T-helper 2 cell (primary cell): ENCODE results near the gene TIAM1.

Experiments
- DNase-seq, 5 experiments: peaks; one replicate each; pipeline versions ENCODE4 v3.0.0 to v3.0.0-alpha.2; 2012 to 2022
- total RNA-seq, 2 donors: gene quantifications; one replicate each; lab custom pipeline; 2026; lab: John Stamatoyannopoulos, UW

The TIAM1 gene, protein sequence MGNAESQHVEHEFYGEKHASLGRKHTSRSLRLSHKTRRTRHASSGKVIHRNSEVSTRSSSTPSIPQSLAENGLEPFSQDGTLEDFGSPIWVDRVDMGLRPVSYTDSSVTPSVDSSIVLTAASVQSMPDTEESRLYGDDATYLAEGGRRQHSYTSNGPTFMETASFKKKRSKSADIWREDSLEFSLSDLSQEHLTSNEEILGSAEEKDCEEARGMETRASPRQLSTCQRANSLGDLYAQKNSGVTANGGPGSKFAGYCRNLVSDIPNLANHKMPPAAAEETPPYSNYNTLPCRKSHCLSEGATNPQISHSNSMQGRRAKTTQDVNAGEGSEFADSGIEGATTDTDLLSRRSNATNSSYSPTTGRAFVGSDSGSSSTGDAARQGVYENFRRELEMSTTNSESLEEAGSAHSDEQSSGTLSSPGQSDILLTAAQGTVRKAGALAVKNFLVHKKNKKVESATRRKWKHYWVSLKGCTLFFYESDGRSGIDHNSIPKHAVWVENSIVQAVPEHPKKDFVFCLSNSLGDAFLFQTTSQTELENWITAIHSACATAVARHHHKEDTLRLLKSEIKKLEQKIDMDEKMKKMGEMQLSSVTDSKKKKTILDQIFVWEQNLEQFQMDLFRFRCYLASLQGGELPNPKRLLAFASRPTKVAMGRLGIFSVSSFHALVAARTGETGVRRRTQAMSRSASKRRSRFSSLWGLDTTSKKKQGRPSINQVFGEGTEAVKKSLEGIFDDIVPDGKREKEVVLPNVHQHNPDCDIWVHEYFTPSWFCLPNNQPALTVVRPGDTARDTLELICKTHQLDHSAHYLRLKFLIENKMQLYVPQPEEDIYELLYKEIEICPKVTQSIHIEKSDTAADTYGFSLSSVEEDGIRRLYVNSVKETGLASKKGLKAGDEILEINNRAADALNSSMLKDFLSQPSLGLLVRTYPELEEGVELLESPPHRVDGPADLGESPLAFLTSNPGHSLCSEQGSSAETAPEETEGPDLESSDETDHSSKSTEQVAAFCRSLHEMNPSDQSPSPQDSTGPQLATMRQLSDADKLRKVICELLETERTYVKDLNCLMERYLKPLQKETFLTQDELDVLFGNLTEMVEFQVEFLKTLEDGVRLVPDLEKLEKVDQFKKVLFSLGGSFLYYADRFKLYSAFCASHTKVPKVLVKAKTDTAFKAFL (N-terminal part only)
- 198 to 202 reads per million in 2 donors for total RNA-seq

DNA sequence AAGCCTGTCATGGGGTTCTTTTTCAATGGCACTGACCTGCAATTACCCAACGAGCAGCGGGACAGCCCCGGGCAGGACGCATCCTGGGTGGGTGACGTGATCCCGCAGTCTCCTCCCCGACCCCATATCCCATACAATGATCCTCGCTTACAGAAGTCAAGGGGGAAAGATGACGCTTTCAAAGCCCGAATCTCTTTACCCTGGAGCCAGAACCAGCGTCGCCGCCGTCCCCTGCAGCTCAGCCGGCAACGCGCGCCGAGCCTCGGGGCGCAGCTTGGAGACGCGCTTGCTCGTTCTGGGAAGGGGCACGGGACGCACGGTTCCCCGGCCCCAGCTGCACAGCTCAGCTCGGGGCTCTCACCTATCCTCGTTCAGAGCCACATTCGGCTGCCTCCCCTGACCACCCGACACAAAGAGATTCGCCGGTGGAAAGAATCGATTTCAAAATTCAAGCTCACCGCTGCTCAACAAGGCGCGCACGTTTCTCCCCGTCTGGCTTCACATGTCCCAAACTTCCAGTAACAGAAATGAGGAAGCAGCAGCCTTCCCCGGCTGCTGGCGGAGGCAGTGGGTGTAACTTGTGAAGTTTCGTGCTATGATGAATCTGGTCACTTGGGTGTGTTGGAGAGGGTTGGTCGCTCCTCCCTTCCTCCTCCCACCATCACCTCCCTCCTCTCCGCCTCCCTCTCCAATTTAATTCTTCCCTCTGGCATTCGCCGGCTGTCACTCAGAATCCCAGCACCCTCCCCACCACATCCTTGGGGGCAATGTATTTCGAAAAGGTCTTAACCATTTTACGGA, at the start of gene TIAM1:
TSS of gene TIAM1 (minus strand) at position 582 of the 801 bp plus-strand sequence. CDS start 77,289 bp downstream, outside the sequence.
- DNase-seq: peak in 1 of 5 experiments; percentile 21

DNA sequence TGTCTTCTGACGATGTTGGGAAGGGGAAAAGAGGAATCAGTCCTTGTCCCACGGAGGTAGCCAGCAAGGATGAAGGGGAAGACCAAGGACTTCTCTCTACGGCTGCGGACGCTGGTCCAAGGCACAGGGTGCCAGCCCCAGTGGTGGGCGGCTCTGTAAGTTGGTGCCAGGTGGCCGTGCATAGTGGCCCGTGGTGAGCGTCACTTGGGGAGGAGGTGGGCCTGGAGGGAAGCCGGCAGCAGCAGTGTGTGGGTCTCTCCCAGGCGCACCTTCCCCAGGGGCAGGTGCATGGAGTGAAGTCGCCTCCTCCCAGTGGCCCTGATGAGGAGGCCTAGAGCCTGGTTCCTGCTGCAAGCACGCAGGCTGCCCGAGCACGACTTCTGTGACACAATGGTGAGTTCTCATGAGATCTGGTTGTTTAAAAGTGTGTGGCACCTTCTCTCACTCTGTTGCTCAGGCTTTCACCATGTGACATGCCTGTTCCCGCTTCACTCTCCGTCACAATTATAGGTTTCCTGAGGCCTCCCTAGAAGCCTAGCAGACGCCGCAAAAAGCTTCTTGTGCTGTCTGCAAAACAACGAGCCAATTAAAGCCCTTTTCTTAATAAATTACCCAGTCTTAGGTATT, 43.6 kb upstream of the TIAM1 start:
- no peak for DNase-seq

DNA sequence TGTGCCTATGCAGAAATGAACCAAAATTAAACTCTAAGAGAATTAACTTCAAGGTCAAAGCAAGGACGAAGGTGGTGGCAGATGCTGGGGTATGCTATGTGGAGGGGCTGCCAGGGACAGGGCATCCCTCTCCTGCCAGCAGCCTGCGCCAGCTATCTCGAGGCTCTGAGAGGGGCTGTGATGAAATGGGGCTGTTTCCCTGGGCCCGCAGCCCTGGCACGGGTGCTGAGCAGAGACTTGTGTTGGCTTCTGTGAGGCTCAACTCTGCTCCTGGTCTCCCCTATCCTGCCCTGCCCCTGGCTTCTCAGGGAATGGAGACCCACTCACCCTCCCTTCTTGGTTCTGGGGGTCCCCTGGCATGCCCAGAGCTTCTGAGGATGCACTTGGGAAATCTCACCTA, 41.9 kb upstream of the TIAM1 start:
- no peak for DNase-seq

DNA sequence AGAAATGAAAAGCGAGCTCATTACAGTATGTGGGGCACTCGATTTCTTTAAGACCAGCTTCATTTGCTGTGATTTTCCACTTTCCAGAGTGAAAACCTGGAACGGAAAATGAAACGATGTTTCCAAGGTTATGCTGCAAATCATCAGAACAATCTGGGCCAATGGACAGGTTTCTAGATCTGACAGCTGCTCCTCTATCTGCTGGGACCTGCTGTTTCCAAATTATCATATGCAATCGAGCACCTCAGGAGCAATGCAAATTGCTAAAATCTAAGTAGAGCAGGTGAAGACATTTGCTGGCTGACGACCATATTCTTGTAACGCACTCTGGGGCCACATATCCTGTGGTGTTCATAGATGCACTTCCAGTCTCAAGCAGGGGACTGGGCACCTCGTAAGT, 39.7 kb upstream of the TIAM1 start:
- DNase-seq: no peak

DNA sequence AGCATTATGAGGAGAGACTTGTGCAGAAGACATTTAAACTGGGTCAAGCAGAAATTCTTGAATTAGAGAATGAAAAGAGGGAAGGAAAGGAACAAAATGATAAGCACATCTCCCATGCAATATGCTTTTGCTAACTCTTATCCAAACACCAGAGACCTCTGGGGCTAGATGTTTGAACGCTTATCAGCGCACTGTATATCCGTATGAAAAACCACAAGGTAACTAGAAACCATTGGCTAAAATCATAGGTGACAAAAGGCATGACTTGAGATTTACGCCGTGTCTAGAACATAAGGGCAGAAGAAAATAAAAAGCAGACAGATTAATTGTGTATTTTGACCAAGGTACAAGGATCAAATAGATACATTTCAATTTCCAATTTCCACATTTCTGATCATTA, 38.0 kb upstream of the TIAM1 start:
- peak in 1 of 5 experiments; percentile 17 for DNase-seq

DNA sequence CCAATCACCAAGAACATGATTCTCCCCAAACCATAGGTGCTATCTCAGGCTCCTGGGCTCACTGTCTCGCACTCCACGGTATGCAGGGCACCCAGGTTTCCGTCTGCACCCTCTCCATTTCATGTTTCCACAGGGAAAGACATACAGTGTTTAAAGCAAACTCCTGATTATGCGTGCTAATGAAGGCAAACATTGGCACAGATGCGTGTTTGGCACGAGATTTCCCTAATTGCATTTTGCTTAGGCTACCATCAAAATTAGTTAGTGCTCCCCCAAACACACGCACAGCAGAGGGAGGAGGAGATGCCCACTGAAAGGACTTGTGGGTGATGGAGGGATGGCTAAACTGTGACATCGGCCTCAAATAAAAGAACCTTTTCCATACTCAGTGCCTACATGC, 32.2 kb upstream of the TIAM1 start:
- no peak for DNase-seq

DNA sequence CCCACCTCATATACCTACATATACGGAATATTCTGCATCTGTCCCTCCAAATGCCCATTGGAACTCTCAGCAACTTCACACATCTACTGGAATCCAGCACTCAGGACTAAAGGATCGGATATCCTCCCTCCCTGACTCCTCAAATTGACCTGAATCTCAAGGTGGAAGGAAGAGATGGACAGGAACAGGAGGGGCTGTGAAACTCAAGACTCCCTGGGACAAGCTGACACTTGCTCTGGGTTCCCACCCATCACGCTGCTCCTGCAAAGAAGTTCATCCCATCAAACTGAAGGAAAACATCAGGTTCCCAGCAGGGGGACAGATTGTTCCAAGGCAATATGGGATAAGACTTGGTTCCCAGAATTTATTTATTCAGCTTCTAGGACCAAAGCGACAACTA, 30.3 kb upstream of the TIAM1 start:
- DNase-seq: no peak

DNA sequence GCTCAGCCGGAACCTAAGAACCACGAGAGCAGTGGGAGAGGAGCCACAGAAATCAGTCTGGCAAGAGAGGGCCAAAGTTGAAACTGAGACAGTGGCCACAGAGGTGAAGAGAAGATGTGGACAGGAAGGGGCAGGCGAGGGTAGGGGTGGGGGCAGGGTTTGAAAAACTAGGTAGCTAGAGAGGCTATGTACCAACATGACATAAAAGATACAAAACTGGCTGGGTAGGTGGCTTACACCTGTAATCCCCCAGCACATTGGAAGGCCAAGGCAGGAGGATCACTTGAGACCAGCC, 28.4 kb upstream of the TIAM1 start:
- no peak for DNase-seq

DNA sequence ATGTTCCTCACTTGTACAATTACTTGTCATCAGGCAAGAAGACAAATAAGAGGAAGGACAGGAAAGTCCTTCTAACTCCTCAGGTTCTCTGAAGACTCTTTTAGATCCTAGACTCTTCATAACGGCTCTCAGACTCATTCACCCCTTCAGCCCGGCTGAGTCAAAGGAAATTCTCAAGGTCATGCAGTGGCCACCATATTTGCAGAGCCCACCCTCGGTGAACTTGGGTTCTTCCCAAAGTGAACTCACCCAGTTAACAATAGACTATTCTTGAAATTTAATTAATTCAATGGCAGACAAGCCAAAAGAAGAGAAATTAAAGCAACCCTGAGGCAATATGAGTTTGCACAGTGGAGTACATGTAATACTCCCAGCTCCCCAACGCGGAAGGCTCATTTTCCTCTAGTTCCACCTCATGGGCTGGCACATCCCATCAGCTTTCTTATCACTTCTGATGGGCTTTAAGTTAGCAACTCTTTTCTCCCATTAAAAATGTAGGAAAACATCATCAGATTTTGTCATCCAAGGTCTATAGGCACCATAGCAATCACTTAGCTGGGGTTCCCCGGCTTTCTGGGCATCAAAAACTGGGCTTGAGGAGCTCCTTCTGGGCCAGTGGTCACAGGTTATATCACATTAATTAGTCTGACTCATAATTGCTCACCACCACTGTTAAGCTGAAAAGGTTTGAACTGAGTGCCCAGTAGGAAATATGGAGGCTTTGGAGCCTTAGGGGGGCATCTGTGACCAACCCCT, 27.8 kb upstream of the TIAM1 start:
- DNase-seq: no peak

DNA sequence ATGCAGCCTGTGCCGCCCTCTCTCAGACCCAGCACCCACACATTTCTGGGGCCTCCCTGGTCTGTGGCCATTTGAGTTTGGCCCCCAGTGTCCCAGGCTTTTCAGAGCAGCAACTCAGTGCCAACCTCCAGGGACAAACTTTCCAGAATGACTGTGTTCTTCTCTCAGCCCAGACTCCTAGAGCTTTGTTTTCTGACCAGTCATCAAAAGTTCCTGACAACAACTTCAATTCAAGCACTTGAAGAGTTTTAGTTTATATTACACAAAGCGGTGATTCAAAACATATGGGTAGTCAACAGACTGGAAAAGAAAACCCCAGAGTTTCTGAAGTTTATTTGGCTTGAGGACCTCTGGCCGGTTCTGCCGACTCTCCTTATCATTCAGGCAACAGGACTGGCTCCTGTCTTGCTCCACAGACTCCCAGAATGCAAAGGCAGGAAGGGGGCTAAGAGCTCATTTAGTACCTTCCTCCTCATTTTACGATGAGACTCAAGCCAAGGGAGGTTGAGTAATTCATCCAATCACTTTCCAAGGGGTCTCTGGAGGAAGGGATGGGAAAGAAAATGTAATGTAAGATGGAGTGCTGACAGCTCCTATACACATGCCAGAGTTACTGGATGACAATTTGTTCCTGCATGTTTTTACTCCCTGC, 27.0 kb upstream of the TIAM1 start:
- no peak for DNase-seq

DNA sequence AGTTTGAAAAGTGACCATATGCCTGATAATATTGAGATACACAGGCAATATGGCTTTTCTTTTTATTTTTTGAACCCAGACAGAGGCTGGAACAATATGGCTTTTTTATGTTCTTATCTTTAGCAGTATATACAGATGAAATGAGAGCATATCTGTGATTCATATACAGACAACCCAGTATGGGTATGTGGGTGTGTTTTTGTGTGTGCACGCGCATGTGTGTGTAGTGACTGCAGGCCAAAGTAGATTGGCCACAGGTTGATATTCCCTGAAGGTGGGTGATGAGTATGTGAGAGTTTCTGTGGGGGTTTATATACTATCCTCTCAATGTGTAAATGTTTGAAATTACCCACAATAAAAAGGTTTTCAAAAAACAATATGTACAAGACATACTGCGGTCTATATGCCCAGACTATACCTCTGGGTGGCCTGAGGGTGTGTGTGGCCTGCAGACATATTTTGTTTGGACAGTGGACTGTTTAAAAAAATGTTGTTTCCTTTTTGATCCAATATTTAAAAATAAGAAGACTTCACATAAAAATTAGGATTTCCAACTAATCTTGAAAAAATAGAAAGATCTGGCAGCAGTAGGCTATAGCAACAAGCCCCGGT, 26.3 kb upstream of the TIAM1 start:
- DNase-seq: no peak

DNA sequence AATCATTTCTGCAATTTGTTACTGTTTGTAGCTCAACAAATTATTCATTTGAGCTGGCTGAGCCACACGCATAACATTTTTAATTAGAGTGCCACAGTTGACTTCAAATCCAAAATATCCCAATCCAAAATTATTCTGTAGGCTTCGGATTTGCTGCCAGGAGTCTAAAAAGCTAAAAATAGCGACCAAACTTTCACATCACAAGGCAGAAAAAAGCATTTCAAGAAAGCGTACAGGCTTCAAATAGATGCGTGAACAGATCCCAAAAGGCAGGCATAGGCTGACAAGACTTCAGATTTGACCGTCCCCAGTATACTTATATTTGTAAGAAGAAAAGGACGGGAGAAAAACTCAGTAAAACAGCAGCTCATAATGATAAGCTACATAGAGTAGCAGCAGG, 24.3 kb upstream of the TIAM1 start:
- DNase-seq: no peak

DNA sequence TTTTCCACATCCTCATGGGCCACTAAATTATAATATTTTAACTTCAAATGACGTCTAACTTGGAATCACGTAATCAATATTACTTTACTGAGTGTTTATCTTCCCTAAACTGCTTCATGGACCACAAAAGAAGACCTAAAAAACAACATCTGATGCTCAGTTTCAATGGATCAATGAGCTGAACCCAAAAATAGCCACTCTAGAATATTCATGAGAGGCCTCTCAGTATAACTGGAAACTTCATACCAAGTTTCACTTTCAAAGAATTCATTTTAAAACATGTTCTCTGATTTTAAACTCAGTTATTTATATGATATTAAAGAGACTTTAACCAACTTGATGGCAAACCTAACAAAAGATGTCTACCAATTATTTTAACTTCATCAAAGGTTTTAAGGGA, 23.7 kb upstream of the TIAM1 start:
- DNase-seq: no peak

DNA sequence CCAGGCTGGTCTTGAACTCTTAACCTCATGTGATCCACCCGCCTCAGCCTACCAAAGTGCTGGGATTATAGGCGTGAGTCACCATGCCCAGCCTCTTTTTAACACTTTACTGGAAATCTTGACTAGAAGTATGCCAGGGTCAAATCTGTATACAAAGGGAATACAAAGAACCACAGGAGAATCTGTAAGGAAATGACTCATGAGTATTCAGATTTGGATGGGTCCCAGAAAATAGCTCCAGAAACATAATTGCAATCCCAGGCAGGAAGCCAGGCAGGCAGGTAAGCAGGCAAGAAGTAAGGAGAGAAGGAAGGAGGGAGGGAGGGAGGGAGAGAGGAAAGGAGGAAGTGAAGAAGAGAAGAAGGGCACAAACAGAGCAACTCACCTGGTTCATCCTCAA, 22.8 kb upstream of the TIAM1 start:
- no peak for DNase-seq

DNA sequence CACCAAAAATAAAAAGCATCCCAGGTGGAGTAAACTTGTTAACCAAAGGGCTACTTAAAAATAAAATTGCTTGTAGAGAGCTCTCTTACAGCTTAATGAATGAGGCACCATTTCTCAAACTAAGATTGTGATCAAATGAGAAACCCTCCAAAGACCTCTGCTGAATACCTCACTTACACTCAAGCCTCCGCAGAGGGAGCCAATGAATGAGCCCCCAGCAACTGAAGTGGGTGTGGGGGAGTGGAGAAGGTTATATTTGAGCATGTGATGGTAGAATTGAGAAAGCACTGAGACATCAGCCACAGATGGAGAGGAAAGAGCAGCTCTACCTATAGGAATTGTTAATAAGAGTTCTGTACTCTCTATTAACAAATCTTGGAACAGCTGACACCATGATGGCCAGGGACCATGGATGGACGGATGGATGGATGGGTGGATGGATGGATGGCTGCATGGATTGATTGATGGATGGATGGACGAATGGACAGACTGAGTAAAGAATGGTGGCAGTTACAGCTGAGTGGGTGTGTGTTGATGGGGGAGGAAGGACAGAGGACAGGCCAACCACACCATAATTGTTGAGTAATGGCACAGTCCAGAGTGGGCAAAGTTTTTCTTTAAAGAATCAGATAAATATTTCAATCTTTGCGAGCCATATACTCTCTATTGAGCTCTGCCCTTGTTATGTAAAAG, 20.3 kb upstream of the TIAM1 start:
- DNase-seq: peak in 1 of 5 experiments; percentile 59

DNA sequence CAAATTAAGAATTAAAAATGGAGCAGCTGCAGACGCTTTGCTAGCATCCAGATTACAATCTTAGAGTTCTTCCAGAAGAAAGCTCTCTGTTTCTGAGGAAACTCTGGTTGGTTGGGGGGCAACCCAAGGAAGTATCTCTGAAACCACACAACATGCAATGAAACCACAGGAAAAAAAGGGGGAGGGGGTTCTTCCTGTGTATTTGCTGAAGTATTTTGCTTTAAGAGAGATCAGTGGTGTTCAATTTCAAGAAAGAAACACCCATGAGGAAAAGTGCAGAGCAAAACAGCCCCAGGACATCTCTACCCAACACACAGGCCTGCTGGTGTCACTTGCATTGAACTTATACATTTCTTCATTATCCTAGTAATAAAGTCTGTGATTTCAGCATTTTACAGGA, 19.7 kb upstream of the TIAM1 start:
- peak in 1 of 5 experiments; percentile 90 for DNase-seq

DNA sequence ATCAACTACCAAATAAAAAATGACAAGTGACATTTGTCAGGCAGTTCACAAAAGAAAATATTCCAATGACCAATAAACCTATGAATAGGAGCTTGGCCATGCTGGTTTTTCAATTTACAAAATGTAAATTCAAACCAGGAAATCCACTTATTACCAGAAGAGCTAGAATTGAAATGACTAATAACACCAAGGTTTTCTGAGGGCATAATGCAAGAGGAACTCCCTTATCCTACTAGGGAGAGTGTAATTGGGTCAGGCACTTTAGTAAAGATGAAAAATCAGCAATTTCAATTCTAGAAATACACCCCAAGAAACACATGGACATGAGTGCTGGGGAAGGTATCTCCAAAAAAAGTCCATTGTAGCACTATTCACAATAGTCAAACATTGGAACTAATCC, 16.7 kb upstream of the TIAM1 start:
- no peak for DNase-seq

DNA sequence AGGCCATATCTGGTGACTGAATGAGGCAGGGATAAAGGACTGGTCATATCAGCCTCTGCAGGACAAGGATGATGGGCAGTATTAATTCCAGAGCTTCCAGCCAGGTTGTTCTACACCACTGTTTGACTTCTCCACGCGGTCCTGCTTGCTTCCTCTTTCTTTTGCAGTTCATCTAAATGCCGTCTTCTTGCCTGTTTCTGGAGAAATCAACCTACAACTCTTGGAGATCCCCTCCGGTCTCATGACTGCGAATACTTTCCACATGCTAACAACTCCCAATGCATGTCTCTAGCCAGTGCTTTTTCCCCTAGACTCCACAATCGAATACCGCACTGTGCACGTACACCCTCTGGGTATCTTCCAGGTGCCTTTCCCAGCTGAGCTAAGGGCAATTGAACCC, 14.1 kb upstream of the TIAM1 start:
- DNase-seq: no peak

DNA sequence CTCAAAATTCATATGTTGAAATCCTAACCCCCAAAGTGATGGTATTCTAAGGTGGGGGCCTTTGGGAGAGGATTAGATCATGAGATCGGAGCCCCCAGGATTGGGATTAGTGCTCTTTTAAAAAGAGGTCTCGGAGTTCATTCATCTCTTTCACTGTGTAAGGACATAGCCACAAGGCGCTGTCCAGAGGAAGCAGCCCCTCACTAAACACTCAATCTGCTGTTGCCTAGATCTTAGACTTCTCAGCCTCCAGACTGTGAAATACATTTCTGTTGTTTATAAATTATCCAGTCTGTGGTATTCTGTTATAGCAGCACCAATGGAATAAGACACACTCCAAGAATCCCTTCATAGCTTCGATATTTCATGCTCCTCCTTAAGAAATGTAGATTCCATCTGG, 12.4 kb upstream of the TIAM1 start:
- no peak for DNase-seq
